Effector memory CD4-positive, alpha-beta T cell (primary cell): ENCODE results near the gene HS3ST5.

Source experiments
- DNase-seq, 3 donors: peaks; one replicate each; pipeline ENCODE4 v3.0.0-alpha.2; 2020
- H3K27ac ChIP-seq: 2 replicates; pipeline ENCODE4 v1.7.0; 2013; ENCODE audit warnings: mild to moderate bottlenecking, low read length, moderate library complexity; ENCODE audit not compliant: insufficient read depth, poor library complexity, severe bottlenecking
- H3K27me3 ChIP-seq: replicated peaks from 2 replicates; pipeline ENCODE4 v1.7.0; 2013; ENCODE audit warnings: mild to moderate bottlenecking, low read length; ENCODE audit not compliant: insufficient read depth, control insufficient read depth, poor library complexity, severe bottlenecking
- H3K36me3 ChIP-seq: 2 replicates; pipeline ENCODE4 v1.7.0; 2013; ENCODE audit warnings: mild to moderate bottlenecking, low read length, moderate library complexity; ENCODE audit not compliant: control insufficient read depth, insufficient read depth
- H3K4me1 ChIP-seq: 2 replicates; pipeline ENCODE4 v1.7.0; 2013; ENCODE audit warnings: low read length, mild to moderate bottlenecking; ENCODE audit not compliant: control insufficient read depth, insufficient read depth, poor library complexity, severe bottlenecking
- H3K4me3 ChIP-seq: 2 replicates; pipeline ENCODE4 v1.7.0; 2013; ENCODE audit warnings: low read length, low read depth, mild to moderate bottlenecking; ENCODE audit not compliant: insufficient read depth, poor library complexity, severe bottlenecking
- H3K9me3 ChIP-seq: 2 replicates; pipeline ENCODE4 v1.7.0; 2013; ENCODE audit warnings: mild to moderate bottlenecking, low read length, moderate library complexity; ENCODE audit not compliant: control insufficient read depth

HS3ST5 gene

GRCh38 chr6:114179411-114179810, 163.4 kb downstream of the HS3ST5 start:
- Histone ChIP-seq H3K27ac (no peak overlapping the region), H3K4me1 (no peaks in the 10 kb centered on the region), H3K27me3 (no peaks in the 10 kb centered on the region), H3K4me3 (no peak overlapping the region), H3K36me3 (no peaks in the 10 kb centered on the region), H3K9me3 (no peaks in the 10 kb centered on the region)
- no peak for DNase-seq

- H3K4me3 ChIP-seq = no peak overlapping the region
- H3K27ac ChIP-seq = no peak overlapping the region
- H3K4me1 ChIP-seq = no peaks in the 10 kb centered on the region
- H3K9me3 ChIP-seq = no peaks in the 10 kb centered on the region
- no peaks in the 10 kb centered on the region for H3K36me3 ChIP-seq
- no peak for DNase-seq
- no peaks in the 10 kb centered on the region for H3K27me3 ChIP-seq
These were observed 166.1 kb downstream of the HS3ST5 start for GRCh38 chr6:114176726-114177125.

GRCh38 chr6:114172576-114173260, 170.1 kb downstream of the HS3ST5 start:
- Histone ChIP-seq H3K4me3 (no peak overlapping the region), H3K4me1 (no peaks in the 10 kb centered on the region), H3K9me3 (no peaks in the 10 kb centered on the region), H3K27me3 (no peaks in the 10 kb centered on the region), H3K27ac (no peak overlapping the region), H3K36me3 (no peaks in the 10 kb centered on the region)
- DNase-seq = no peak

GRCh38 chr6:114171473-114171872, 171.3 kb downstream of the HS3ST5 start:
- Histone ChIP-seq H3K36me3 (no peaks in the 10 kb centered on the region), H3K27me3 (no peaks in the 10 kb centered on the region), H3K9me3 (no peaks in the 10 kb centered on the region), H3K4me3 (no peak overlapping the region), H3K4me1 (no peaks in the 10 kb centered on the region), H3K27ac (no peak overlapping the region)
- DNase-seq = no peak

- Histone ChIP-seq H3K27me3 (no peaks in the 10 kb centered on the region), H3K36me3 (no peaks in the 10 kb centered on the region), H3K27ac (no peak overlapping the region), H3K4me1 (no peaks in the 10 kb centered on the region), H3K4me3 (no peak overlapping the region), H3K9me3 (no peaks in the 10 kb centered on the region)
- DNase-seq = no peak
These were observed 171.8 kb downstream of the HS3ST5 start for GRCh38 chr6:114170958-114171387.

- Histone ChIP-seq H3K4me3 (no peak overlapping the region), H3K27ac (no peak overlapping the region), H3K4me1 (no peaks in the 10 kb centered on the region), H3K9me3 (no peaks in the 10 kb centered on the region), H3K27me3 (no peaks in the 10 kb centered on the region), H3K36me3 (no peaks in the 10 kb centered on the region)
- DNase-seq = no peak
These were observed 172.5 kb downstream of the HS3ST5 start for GRCh38 chr6:114170372-114170771.

GRCh38 chr6:114169763-114170162, 173.1 kb downstream of the HS3ST5 start:
- H3K27ac ChIP-seq = no peak overlapping the region
- DNase-seq = no peak
- H3K4me3 ChIP-seq = no peak overlapping the region
- no peaks in the 10 kb centered on the region for H3K36me3 ChIP-seq
- no peaks in the 10 kb centered on the region for H3K4me1 ChIP-seq
- no peaks in the 10 kb centered on the region for H3K9me3 ChIP-seq
- no peaks in the 10 kb centered on the region for H3K27me3 ChIP-seq

- H3K27ac ChIP-seq = no peak overlapping the region
- no peak for DNase-seq
- H3K9me3 ChIP-seq = no peaks in the 10 kb centered on the region
- no peaks in the 10 kb centered on the region for H3K36me3 ChIP-seq
- no peak overlapping the region for H3K4me3 ChIP-seq
- H3K4me1 ChIP-seq = no peaks in the 10 kb centered on the region
- H3K27me3 ChIP-seq = no peaks in the 10 kb centered on the region
These were observed 174.9 kb downstream of the HS3ST5 start for GRCh38 chr6:114167583-114168576.

GRCh38 chr6:114164207-114164606, 178.6 kb downstream of the HS3ST5 start:
- Histone ChIP-seq H3K27ac (no peak overlapping the region), H3K4me1 (no peaks in the 10 kb centered on the region), H3K4me3 (no peak overlapping the region), H3K9me3 (no peaks in the 10 kb centered on the region), H3K36me3 (no peaks in the 10 kb centered on the region), H3K27me3 (no peaks in the 10 kb centered on the region)
- no peak for DNase-seq
